ENCODE results near the gene TMEM171. TPM values are rescaled to one million over a fixed set of nuclear protein-coding genes. Genes with fewer than 3 reads are reported as not detected.

TMEM171 gene
- total and polyA plus RNA-seq, 9 of the 15 experiments (the other 6 are each of a cell fraction or from before 2014, with no cell fraction given) = 0.08 TPM; not detected in 8

DNA sequence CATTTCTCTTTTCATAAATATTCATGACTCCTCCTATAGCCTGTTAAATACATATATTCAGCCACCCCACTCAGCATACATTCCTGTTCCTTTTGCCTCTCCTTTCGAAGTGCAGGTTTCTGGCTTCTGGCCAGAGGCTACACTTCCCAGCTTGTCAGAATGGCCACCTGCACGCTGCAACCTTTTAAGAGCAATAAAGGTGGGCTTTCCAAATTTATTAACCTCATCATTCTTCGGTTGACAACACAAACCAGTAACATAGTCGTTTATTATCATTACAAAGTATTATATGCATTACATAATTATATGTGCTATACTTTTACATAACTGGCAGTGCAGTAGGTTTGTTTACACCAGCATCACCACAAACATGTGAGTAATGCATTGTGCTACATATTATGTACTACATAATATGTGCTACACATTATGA is 16.5 kb upstream of the TMEM171 start:
- Histone ChIP-seq H3K9me1 (ENCODE audit: control insufficient read depth, insufficient read depth, low read length) (no peaks in the 10 kb centered on the region), H3K27me3 (ENCODE audit: control insufficient read depth in 2 of 2, insufficient read depth in 2 of 2, low read length in 2 of 2) (no peaks in the 10 kb centered on the region; a peak in 1 of 5 replicates), H3K27ac (ENCODE audit: extremely low read depth, low read depth, low read length) (no peak overlapping the region), H2AFZ (ENCODE audit: low read depth, low read length) (no peak overlapping the region), H3K4me1 (replicated peaks in 1 of 2; ENCODE audit: control insufficient read depth in 2 of 2, insufficient read depth in 2 of 2, low read length in 2 of 2) (no peaks in the 10 kb centered on the region), H3K9ac (ENCODE audit: insufficient read depth in 1 of 2, low read depth in 2 of 2, low read length in 2 of 2) (no peak overlapping the region), H4K20me1 (replicated peaks; ENCODE audit: control insufficient read depth, insufficient read depth, low read length) (no peaks in the 10 kb centered on the region), H3K36me3 (ENCODE audit: control insufficient read depth, insufficient read depth, low read length) (no peaks in the 10 kb centered on the region), H3K9me3 (replicated peaks; ENCODE audit: control insufficient read depth, insufficient read depth, low read depth, low read length) (no peaks in the 10 kb centered on the region), H3K4me2 (ENCODE audit: insufficient read depth, low read length) (no peak overlapping the region), H3K79me2 (ENCODE audit: control insufficient read depth, insufficient read depth, low read length) (no peaks in the 10 kb centered on the region), H3K4me3 (no peak overlapping the region)
- TF ChIP-seq ZNF217 (CRISPR knock-in tag; IDR thresholded peaks at IDR 0.05) (no peak), FOSL1 (tag; conservative IDR thresholded peaks at IDR 0.05) (no peak), ZEB2 (IDR thresholded peaks at IDR 0.05) (no peak), PYGO2 (tag; IDR thresholded peaks at IDR 0.05) (no peak), ZNF445 (CRISPR knock-in tag; IDR thresholded peaks at IDR 0.05; ENCODE audit: low read depth) (no peak), MTA1 (IDR thresholded peaks at IDR 0.05; ENCODE audit: borderline replicate concordance) (no peak), NFIC (IDR thresholded peaks at IDR 0.05) (peak; percentile 41; the same call in 1 of the 2 replicates), MECOM (CRISPR knock-in tag; IDR thresholded peaks at IDR 0.05) (no peak)
- TF ChIP-seq, protein P1, sequence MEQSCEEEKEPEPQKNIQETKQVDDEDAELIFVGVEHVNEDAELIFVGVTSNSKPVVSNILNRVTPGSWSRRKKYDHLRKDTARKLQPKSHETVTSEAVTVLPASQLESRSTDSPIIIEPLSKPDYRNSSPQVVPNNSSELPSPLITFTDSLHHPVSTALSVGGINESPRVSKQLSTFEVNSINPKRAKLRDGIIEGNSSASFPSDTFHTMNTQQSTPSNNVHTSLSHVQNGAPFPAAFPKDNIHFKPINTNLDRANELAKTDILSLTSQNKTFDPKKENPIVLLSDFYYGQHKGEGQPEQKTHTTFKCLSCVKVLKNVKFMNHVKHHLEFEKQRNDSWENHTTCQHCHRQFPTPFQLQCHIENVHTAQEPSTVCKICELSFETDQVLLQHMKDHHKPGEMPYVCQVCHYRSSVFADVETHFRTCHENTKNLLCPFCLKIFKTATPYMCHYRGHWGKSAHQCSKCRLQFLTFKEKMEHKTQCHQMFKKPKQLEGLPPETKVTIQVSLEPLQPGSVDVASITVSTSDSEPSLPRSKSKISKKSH (CRISPR knock-in tag; IDR thresholded peaks at IDR 0.05) = no peak
- no peak for FAIRE-seq
- intact Hi-C loops (cut with micrococcal nuclease) = no loop called here
- CTCF ChIA-PET (ENCODE audit: low intra/inter-chr PET ratio) = no interaction called here
- DNase-seq (ENCODE audit: extremely low read depth in 1 of 4, low spot score in 3 of 4) = no peak
- 2% methylated on average over 4 of the region's 4 CpGs for WGBS (ENCODE audit: insufficient coverage, low coverage, missing lambda C conversion rate)
- POLR2A ChIA-PET = no interaction called here
- BruUV-seq (replicated peaks) = no TSS peak
- in situ Hi-C loops (cut with MboI) = no loop called here
- no peak for ATAC-seq
